Neuronal stem cell (in vitro differentiated cells): ENCODE data around the gene NOLC1.
A peak's percentile ranks its signal among the peaks of the same experiment; 100 is the strongest.

Experiments used
- DNase-seq: peaks from one replicate; pipeline ENCODE4 v3.0.0-alpha.2; 2013; ENCODE audit warnings: low spot score
- H2AFZ ChIP-seq: one replicate; pipeline ENCODE4 v1.6.1; 2013; ENCODE audit warnings: mild to moderate bottlenecking, low read length, inconsistent platforms
- H2AK5ac ChIP-seq: 2 replicates; pipeline ENCODE4 v1.6.1; 2013; ENCODE audit warnings: low read depth, mild to moderate bottlenecking, inconsistent platforms, low read length, moderate library complexity, mixed read lengths
- H2BK120ac ChIP-seq: 2 replicates; pipeline ENCODE4 v1.6.1; 2013; ENCODE audit warnings: low read depth, mild to moderate bottlenecking, inconsistent platforms, low read length, moderate library complexity, mixed read lengths
- H2BK12ac ChIP-seq: one replicate; pipeline ENCODE4 v1.6.1; 2013; ENCODE audit warnings: low read length, inconsistent platforms
- H2BK15ac ChIP-seq: 2 replicates; pipeline ENCODE4 v1.6.1; 2013; ENCODE audit warnings: mild to moderate bottlenecking, low read length, inconsistent platforms, mixed read lengths
- H2BK5ac ChIP-seq: one replicate; pipeline ENCODE4 v1.6.1; 2013; ENCODE audit warnings: inconsistent platforms, mild to moderate bottlenecking, low read length, moderate library complexity
- H3K14ac ChIP-seq: one replicate; pipeline ENCODE4 v1.6.1; 2013; ENCODE audit warnings: low read length, inconsistent platforms
- H3K18ac ChIP-seq: 2 replicates; pipeline ENCODE4 v1.6.1; 2013; ENCODE audit warnings: low read length, inconsistent platforms
- H3K23ac ChIP-seq: 2 replicates; pipeline ENCODE4 v1.6.1; 2013; ENCODE audit warnings: low read depth, mild to moderate bottlenecking, mixed read lengths, low read length, inconsistent platforms; ENCODE audit not compliant: poor library complexity
- H3K27ac ChIP-seq: replicated peaks from 3 replicates; pipeline ENCODE4 v1.5.1; 2013; ENCODE audit warnings: low read length, inconsistent platforms
- H3K27me3 ChIP-seq, 3 experiments: 2 replicates each; pipeline ENCODE4 v1.6.1; 2013; ENCODE audit warnings: low read length in 3 of 3, mild to moderate bottlenecking in 2 of 3, inconsistent platforms in 1 of 3, low read depth in 1 of 3, mixed read lengths in 1 of 3, moderate library complexity in 1 of 3; ENCODE audit not compliant: control insufficient read depth in 3 of 3, insufficient read depth in 3 of 3
- H3K36me3 ChIP-seq, 2 donors: replicated peaks in 1 of 2; 2 replicates each; pipeline ENCODE4 v1.6.1; 2013; ENCODE audit warnings: low read length in 2 of 2; ENCODE audit not compliant: control insufficient read depth in 2 of 2, insufficient read depth in 2 of 2
- H3K4ac ChIP-seq: 2 replicates; pipeline ENCODE4 v1.6.1; 2013; ENCODE audit warnings: inconsistent platforms, mild to moderate bottlenecking, low read length, moderate library complexity
- H3K4me1 ChIP-seq, 2 donors: 1 replicate in 1 of 2; 2 replicates in 1 of 2; pipeline ENCODE4 v1.6.1; 2013; ENCODE audit warnings: low read length in 2 of 2, low read depth in 1 of 2; ENCODE audit not compliant: control insufficient read depth in 2 of 2, insufficient read depth in 1 of 2
- H3K4me2 ChIP-seq: one replicate; pipeline ENCODE4 v1.6.1; 2013; ENCODE audit warnings: mild to moderate bottlenecking, low read length, inconsistent platforms; ENCODE audit not compliant: insufficient read depth, poor library complexity, severe bottlenecking
- H3K4me3 ChIP-seq, 2 donors: 2 replicates each; pipeline ENCODE4 v1.5.1; 2013; ENCODE audit warnings: low read length in 2 of 2, mild to moderate bottlenecking in 2 of 2, inconsistent platforms in 1 of 2, moderate library complexity in 1 of 2
- H3K79me1 ChIP-seq: one replicate; pipeline ENCODE4 v1.6.1; 2013; ENCODE audit warnings: low read depth, mild to moderate bottlenecking, inconsistent platforms, low read length, moderate library complexity
- H3K9ac ChIP-seq: one replicate; pipeline ENCODE4 v1.6.1; 2013; ENCODE audit warnings: mild to moderate bottlenecking, low read depth, low read length, inconsistent platforms; ENCODE audit not compliant: poor library complexity
- H3K9me3 ChIP-seq, 2 donors: replicated peaks in 1 of 2; 2 replicates each; pipeline versions ENCODE3 to v1.6.1; 2013; ENCODE audit warnings: low read length in 2 of 2, mild to moderate bottlenecking in 2 of 2, inconsistent platforms in 1 of 2, low read depth in 1 of 2, mixed read lengths in 1 of 2, moderate library complexity in 1 of 2; ENCODE audit not compliant: control insufficient read depth in 2 of 2, insufficient read depth in 1 of 2
- H4K8ac ChIP-seq: one replicate; pipeline ENCODE4 v1.6.1; 2013; ENCODE audit warnings: low read depth, mild to moderate bottlenecking, inconsistent platforms, low read length, moderate library complexity
- H4K91ac ChIP-seq: one replicate; pipeline ENCODE4 v1.6.1; 2013; ENCODE audit warnings: low read length, low read depth, mild to moderate bottlenecking, inconsistent platforms; ENCODE audit not compliant: poor library complexity
- WGBS, 2 donors: extraction: QIAGEN DNeasy Blood & Tissue Kit; methylation state at CpG; one replicate each; pipeline ENCODE4 v1.1.7; 2013; ENCODE audit warnings: missing lambda C conversion rate in 2 of 2, mixed read lengths in 1 of 2; ENCODE audit not compliant: insufficient read length in 2 of 2, insufficient replicate concordance in 1 of 2; ENCODE audit errors: extremely low coverage in 2 of 2; 5-methylcytosine and 5-hydroxymethylcytosine counted together

The NOLC1 gene

GRCh38 chr10:102163342-102163989 lies 11.3 kb downstream of the NOLC1 start:
- H3K4me2 ChIP-seq, result no peak overlapping the region
- no peak overlapping the region for H3K4me3 ChIP-seq
- no CpG with 5 or more reads among the region's 4 CpGs for WGBS, 2 donors
- H4K8ac ChIP-seq, result no peak overlapping the region
- H3K27me3 ChIP-seq, result no peaks in the 10 kb centered on the region
- H2BK15ac ChIP-seq, result no peak overlapping the region
- DNase-seq, result no peak
- peaks cover 35 to 57% of the 10 kb centered on the region in 2 donors for H3K36me3 ChIP-seq
- no peak overlapping the region for H3K18ac ChIP-seq
- no peak overlapping the region for H3K23ac ChIP-seq
- no peak overlapping the region for H3K4ac ChIP-seq
- H2AFZ ChIP-seq, result no peak overlapping the region
- no peaks in the 10 kb centered on the region for H3K4me1 ChIP-seq
- no peak overlapping the region for H2BK5ac ChIP-seq
- H2BK12ac ChIP-seq, result no peak overlapping the region
- no peaks in the 10 kb centered on the region for H3K79me1 ChIP-seq
- no peak overlapping the region for H4K91ac ChIP-seq
- no peaks in the 10 kb centered on the region for H3K9me3 ChIP-seq
- no peak overlapping the region for H3K27ac ChIP-seq
- no peak overlapping the region for H3K14ac ChIP-seq
- H2AK5ac ChIP-seq, result no peak overlapping the region
- H2BK120ac ChIP-seq, result no peak overlapping the region
- H3K9ac ChIP-seq, result no peak overlapping the region

GRCh38 chr10:102167861-102168260 lies 15.7 kb downstream of the NOLC1 start:
- H3K9me3 ChIP-seq, result no peaks in the 10 kb centered on the region
- DNase-seq, result no peak

GRCh38 chr10:102170602-102171001 lies 18.4 kb downstream of the NOLC1 start:
- no peak overlapping the region for H2BK12ac ChIP-seq
- H3K9ac ChIP-seq, result no peak overlapping the region
- H3K4me1 ChIP-seq, result peaks cover 0 to 2% of the 10 kb centered on the region in 2 donors
- no peak overlapping the region for H4K8ac ChIP-seq
- no peak overlapping the region for H3K27ac ChIP-seq
- H3K27me3 ChIP-seq, result peaks cover 0 to 3% (median 0%) of the 10 kb centered on the region in 3 experiments
- no peaks in the 10 kb centered on the region for H3K9me3 ChIP-seq
- no peak overlapping the region for H3K4me2 ChIP-seq
- no peak overlapping the region for H3K4me3 ChIP-seq
- no peak for DNase-seq
- no peak overlapping the region for H2BK120ac ChIP-seq
- no peak overlapping the region for H3K18ac ChIP-seq
- H3K23ac ChIP-seq, result no peak overlapping the region
- H3K14ac ChIP-seq, result no peak overlapping the region
- no peak overlapping the region for H2AFZ ChIP-seq
- H4K91ac ChIP-seq, result no peak overlapping the region
- H3K4ac ChIP-seq, result no peak overlapping the region
- WGBS, 2 donors, result no CpG with 5 or more reads among the region's 3 CpGs
- H2BK15ac ChIP-seq, result peak overlapping the region; percentile 58
- H2AK5ac ChIP-seq, result peak overlapping the region; percentile 68
- no peaks in the 10 kb centered on the region for H3K79me1 ChIP-seq
- no peak overlapping the region for H2BK5ac ChIP-seq
- no peaks in the 10 kb centered on the region for H3K36me3 ChIP-seq

More at GRCh38 chr10:102167861-102168260, 15.7 kb downstream of the NOLC1 start:
- Histone ChIP-seq H2AFZ (no peak overlapping the region), H2BK15ac (no peak overlapping the region), H3K36me3 (peaks cover 3 to 13% of the 10 kb centered on the region in 2 donors), H3K4me1 (peaks cover 0 to 2% of the 10 kb centered on the region in 2 donors), H3K4me2 (no peak overlapping the region), H3K14ac (no peak overlapping the region), H3K27me3 (peaks cover 0 to 3% (median 0%) of the 10 kb centered on the region in 3 experiments), H3K4ac (no peak overlapping the region), H3K4me3 (no peak overlapping the region), H3K9ac (no peak overlapping the region), H3K79me1 (no peaks in the 10 kb centered on the region), H3K27ac (no peak overlapping the region), H2BK12ac (no peak overlapping the region), H4K8ac (no peak overlapping the region), H3K23ac (no peak overlapping the region), H4K91ac (no peak overlapping the region), H2AK5ac (no peak overlapping the region), H2BK5ac (no peak overlapping the region), H2BK120ac (no peak overlapping the region), H3K18ac (no peak overlapping the region)
- WGBS, 2 donors, result no CpG with 5 or more reads among the region's 1 CpG

GRCh38 chr10:102172288-102172687 lies 20.1 kb downstream of the NOLC1 start:
- Histone ChIP-seq H3K14ac (no peak overlapping the region), H4K8ac (no peak overlapping the region), H3K9ac (no peak overlapping the region), H4K91ac (no peak overlapping the region), H2BK12ac (no peak overlapping the region), H3K4me1 (peaks cover 0 to 2% of the 10 kb centered on the region in 2 donors), H2BK15ac (no peak overlapping the region), H2AFZ (no peak overlapping the region), H3K79me1 (no peaks in the 10 kb centered on the region), H3K36me3 (no peaks in the 10 kb centered on the region), H2AK5ac (no peak overlapping the region), H2BK120ac (no peak overlapping the region), H3K4me3 (no peak overlapping the region), H3K9me3 (no peaks in the 10 kb centered on the region), H3K23ac (no peak overlapping the region), H3K18ac (no peak overlapping the region), H3K4me2 (no peak overlapping the region), H2BK5ac (no peak overlapping the region), H3K27me3 (peaks cover 0 to 3% (median 0%) of the 10 kb centered on the region in 3 experiments), H3K27ac (no peak overlapping the region), H3K4ac (no peak overlapping the region)
- WGBS, 2 donors, result no CpG with 5 or more reads among the region's 8 CpGs
- DNase-seq, result no peak
